GM04504 (cell line): ENCODE results near the gene LYRM1.
"Not testable (repeated sequence)": the region's sequence is repeated elsewhere in the genome, so short reads cannot be mapped to it uniquely, and the experiment has no call there.

Experiments used
- DNase-seq: peaks from one replicate; pipeline ENCODE4 v3.0.0-alpha.2; 2012; ENCODE audit warnings: low read depth

Gene LYRM1

GRCh38 chr16:20902426-20902825 is 1.9 kb downstream of the LYRM1 start:
- no peak for DNase-seq

GRCh38 chr16:20903116-20903898 is 2.7 kb downstream of the LYRM1 start:
- no peak for DNase-seq

- DNase-seq, result no peak
Measured at GRCh38 chr16:20903899-20904506, 3.4 kb downstream of the LYRM1 start.

DNA sequence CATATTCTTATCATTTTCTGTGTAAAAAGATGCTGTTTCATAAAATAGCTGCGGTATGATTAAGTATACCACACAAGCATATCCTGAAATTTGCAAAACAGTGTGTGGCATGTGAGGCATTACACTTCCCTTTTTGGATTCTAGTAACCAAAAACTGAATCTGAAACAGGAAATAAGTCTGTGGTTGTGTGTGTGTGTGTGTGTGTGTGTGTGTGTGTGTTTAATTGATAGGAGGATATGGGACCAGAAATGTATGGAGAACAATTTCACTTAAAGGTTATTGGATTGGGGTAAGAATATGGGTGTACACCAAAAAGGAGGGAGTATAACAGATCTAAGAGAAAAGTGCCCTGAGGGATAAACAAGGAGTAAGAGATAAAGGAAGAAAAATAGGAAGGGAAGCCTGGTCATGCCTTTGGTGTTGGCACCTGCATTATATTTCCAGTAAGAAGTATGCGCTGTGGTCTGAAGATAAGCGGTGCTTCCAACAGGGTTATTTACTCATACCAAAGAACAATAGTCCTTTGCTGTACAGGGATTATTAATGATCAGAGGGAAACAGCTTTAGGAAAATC is 4.0 kb downstream of the LYRM1 start:
- peak; percentile 28 for DNase-seq

- DNase-seq, result no peak
Measured at GRCh38 chr16:20905576-20905975, 5.0 kb downstream of the LYRM1 start.

DNA sequence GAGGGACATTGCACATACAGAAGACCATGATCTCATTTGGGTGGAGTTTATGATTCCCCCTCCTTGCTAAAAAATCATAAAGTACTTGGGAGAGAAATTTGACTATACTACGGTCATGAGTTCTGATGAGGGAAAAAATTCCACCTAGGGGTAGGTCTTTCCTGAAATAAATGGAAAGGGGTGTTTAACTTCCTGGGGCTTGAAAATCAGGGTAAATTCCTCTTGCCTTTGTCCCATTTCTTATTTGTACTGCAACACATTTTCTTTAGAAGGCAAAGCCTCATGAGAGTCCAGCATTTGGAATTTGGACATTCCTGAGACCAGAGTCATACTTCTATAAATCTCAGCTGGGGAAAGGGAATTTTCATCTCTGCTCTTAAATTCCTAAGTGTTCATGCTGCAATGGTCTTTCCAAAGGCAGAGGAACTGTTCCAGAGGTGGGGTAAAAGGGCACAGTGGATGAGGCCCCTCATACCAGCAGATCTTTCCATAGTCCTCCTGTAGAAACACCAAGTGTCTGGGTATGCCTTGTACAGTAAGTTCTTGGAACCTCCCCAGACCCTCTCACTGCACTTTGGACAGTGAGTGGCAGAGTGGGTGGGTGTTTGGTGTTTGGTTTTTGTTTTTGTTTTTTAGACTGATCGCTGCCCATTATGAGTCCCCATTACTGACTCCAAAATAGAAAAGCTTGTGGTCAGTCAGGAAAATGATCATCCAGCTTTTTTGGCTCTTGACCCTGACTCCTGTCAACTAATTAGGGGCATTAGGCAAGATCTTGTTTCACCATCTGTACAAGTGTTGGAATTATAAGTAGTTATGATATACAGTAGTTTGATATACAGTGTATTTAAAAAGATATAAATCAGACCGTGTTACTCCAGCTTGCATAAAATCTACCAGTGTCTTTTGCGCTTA is 6.0 kb downstream of the LYRM1 start:
- DNase-seq, result peak; percentile 76

- peak; percentile 91 for DNase-seq
Measured at GRCh38 chr16:20910781-20911321, 10.3 kb downstream of the LYRM1 start.

DNA sequence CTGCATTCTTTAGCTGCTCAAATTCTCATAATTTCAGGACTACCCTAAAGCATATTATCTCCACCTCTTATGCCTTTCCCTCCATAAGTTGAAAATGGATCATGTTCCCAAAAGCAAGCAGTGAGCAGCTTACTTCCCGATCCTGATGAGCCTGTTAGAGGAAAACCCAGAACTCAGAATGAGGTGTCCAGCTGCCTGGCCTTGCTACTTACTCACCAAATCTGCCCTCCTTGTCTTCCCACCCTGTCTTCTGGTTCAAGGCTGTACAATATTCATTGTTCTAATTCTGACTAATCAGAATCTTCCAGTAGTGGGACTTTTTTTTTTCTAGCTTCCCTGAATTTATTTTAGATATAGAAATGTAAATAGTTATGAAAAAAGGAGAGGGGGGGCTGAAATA is 10.8 kb downstream of the LYRM1 start:
- peak; percentile 16 for DNase-seq

GRCh38 chr16:20916289-20916688 is 15.7 kb downstream of the LYRM1 start:
- no peak for DNase-seq

GRCh38 chr16:20916942-20917341 is 16.4 kb downstream of the LYRM1 start:
- no peak for DNase-seq

GRCh38 chr16:20918486-20919239 is 18.1 kb downstream of the LYRM1 start:
- DNase-seq, result peak; percentile 70

DNA sequence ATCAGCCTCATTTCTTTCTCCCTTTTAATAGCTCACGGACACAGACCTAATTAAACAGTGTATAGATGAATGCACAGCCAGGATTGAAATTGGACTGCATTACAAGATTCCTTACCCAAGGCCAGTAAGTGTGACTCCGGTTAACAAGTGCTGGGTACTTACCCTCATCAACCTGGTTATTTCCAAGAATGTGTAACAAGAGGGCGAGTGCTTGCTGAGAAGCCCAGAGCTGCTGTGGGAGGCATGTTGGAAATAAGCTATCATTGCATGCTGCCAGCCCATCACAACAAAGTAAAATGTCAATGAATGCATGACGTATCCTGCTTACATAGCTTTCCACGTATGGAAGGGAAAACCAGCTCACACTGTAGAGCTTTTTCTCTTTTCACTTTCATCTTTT is 19.5 kb downstream of the LYRM1 start:
- DNase-seq, result no peak

DNA sequence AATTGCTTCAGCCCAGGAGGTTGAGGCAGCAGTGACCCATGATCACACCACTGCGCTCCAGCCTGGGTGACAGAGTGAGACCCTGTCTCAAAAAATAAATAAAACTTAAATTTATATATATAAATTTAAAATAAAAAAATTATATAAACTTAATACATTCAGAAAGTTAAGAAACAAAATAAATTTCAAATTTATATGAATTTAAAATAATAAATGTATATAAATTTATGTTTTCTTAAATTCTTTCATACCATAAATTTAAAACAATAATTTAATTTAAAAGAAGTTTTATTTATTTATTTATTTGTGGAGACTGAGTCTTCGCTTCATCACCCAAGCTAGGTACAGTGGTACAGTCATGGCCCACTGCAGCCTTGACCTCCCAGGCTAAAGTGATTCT is 20.2 kb downstream of the LYRM1 start:
- no peak for DNase-seq

- no peak for DNase-seq
Measured at GRCh38 chr16:20923876-20924275, 23.3 kb downstream of the LYRM1 start.

DNA sequence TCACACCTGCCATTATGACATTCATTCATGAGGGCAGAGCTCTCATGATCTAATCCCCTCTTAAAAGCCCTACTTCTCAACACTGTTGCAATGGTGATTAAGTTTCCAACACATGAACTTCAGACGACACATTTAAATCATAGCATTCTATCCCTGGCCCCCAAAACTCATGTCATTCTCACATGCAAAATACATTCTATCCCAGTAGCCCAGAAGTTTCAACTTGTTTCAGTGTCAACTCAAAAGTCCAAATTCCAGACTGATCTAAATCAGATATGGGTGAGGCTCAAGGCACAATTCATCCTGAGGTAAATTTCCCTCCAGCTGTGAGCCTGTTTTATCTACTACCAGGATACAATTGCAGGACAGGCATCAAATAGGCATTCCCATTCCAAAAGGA is 25.2 kb downstream of the LYRM1 start:
- no peak for DNase-seq

GRCh38 chr16:20928774-20929411 is 28.3 kb downstream of the LYRM1 start:
- DNase-seq, result peak; percentile 73

GRCh38 chr16:20929676-20930364 is 29.2 kb downstream of the LYRM1 start:
- DNase-seq, result not testable (repeated sequence)

DNA sequence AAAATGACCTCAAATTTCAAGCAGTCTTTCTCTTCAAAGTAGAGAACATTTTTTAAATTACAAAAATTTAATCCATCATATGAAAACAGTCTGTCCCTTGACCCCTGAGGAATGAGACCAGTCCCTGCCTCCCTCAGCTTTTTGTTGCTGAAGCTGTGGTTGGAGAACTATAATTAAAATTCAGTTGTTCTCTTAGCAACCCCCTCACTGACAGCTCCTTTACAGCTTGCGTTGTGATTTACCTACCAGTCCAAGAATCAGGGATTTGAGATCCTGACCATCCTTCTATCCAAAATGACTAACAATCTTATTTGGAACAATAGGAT is 29.8 kb downstream of the LYRM1 start:
- no peak for DNase-seq

- DNase-seq, result no peak
Measured at GRCh38 chr16:20931066-20931600, 30.6 kb downstream of the LYRM1 start.

DNA sequence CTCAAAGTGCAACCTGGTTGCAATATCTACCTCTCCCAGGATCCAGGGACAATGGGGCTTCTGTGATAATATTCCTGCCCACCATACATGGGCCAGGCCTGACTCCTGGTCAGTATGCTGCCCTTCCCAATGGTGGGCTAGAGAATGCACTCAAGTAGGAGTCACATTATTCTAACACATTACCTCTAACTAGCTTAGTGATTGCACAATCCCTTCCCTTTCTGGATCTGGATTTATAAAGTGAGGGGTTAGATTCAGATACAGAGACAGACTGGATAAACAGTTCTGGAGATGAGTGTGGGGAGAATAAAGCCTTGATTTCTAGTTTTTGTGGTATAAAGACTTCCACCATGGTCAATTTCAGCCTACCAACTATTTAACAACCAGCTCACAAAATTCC is 33.0 kb downstream of the LYRM1 start:
- DNase-seq, result no peak
